Effector CD8-positive, alpha-beta T cell (primary cell): ENCODE results near the gene EAPP.
"Not testable (repeated sequence)": the region's sequence is repeated elsewhere in the genome, so short reads cannot be mapped to it uniquely, and the experiment has no call there.

Source experiments
- DNase-seq: peaks from one replicate; lab custom pipeline; 2025; lab: John Stamatoyannopoulos, UW

Gene EAPP

DNA sequence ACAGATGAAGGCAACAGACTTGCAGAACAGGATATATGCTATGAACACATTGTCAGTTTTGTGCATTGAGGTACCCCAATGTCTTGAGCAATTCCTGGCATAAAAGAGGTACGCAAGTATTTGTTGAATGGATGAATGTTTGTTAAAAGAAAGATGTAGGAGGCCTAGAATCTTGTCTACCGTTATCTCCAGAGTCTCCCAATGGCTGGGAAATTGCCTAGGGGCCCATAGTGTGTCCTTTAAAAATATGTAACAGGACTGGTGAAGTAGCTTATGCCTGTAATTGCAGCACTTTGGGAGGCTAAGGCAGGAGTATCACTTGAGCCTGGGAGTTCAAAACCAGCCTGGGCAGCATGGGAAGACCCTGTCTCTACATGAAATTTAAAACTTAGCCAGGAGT is 57.0 kb downstream of the EAPP start:
- DNase-seq, result no peak

DNA sequence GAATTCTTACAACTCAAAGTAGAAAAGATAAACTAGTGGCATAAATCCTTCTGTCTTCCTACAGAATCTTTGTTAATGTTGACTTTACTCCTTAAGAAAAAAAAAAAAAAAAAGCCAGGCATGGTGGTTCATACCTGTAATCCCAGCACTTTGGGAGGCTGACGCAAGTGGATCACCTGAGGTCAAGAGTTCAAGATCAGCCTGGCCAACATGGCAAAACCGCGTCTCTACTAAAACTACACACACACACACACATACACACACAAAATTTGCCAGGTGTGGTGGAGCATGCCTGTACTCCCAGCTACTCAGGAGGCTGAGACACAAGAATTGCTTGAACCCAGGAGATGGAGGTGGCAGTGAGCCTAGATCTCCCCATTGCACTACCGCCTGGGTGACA is 59.8 kb downstream of the EAPP start:
- no peak for DNase-seq

DNA sequence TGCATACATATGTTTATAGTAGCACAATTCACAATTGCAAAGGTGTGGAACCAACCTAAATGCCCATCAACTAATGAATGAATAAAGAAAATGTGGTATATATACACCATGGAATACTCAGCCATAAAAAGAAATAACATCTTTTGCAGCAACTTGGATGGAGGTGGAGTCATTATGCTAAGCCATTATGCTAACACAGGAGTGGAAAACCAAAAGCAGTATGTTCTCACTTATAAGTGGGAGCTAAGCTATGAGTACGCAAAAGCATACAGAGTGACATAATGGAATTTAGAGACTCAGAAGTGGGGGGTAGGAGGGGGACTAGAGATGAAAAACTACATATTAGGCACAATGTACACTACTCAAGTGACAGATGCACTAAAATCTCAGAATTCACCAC is 61.2 kb downstream of the EAPP start:
- DNase-seq, result no peak

DNA sequence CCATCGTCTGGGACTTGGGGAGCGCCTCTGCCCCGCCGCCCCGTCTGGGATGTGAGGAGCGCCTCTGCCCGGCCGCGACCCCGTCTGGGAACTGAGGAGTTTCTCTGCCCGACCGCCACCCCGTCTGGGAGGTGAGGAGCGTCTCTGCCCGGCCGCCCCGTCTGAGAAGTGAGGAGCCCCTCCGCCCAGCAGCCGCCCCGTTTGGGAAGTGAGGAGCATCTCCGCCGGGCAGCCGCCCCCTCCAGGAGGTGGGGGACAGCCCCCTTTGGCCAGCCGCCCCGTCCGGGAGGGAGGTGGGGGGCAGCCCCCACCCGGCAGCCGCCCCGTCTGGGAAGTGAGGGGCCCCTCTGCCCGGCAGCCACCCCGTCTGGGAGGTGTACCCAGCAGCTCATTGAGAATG is 63.5 kb downstream of the EAPP start:
- DNase-seq, result not testable (repeated sequence)

DNA sequence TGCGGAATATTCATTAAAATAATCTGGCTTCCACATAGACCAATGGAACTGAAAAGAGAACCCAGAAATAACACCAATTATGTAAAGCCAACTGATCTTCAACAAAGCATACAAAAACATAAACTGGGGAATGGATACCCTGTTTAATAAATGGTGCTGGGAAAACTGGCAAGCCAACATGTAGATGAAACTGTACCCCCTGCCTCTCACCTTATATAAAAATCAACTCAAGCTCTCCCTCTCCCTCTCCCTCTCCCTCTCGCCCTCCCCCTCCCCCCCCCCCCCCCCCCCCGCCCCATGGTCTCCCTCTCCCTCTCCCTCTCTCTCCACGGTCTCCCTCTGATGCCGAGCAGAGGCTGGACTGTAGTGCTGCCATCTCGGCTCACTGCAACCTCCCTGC is 64.3 kb downstream of the EAPP start:
- DNase-seq, result no peak

DNA sequence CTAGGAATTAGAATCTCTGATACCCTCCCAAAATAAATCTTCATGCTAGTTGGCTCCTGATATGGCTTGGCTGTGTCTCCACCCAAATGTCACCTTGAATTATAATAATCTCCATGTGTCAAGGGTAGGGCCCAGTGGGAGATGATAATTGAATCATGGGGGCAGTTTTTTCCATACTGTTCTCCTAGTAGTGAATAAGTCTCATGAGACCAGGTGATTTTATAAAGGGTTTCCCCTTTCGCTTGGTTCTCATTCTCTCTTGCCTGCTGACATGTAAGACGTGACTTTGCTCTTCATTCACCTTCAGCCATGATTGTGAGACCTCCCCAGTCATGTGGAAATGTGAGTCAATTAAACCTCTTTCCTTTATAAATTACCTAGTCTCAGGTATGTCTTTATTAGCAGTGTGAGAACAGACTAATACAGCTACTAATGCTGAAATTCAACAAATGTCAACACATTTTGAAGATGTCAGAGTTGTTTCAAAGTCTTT is 65.3 kb downstream of the EAPP start:
- DNase-seq, result no peak

DNA sequence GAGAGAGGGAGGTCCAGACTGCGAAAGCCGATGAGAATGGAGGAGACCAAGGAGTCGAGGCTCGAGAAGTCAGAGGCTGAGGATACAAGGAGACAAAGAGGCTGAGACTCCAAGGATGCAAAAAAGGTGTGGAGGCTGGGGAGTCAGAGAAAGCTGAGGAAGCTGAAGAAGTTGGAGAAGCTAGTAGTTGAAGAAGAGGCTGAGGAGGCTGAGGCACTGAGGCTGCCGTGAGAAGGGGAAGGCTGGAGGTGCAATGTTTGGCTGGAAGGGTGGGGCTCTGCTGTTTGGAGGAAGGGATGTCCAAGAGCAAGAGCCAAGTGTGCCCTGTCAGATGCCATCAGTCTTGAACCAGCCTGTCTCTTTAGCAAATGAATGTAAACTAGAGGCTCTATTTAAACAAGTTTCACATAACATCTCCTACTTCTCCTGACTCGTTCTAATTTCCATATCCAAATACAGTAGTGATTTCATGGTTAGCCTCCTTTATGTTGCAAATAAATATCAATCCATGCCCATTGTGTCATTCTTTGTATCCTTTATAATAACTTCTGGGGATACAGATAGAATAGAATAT is 66.7 kb downstream of the EAPP start:
- DNase-seq, result no peak

DNA sequence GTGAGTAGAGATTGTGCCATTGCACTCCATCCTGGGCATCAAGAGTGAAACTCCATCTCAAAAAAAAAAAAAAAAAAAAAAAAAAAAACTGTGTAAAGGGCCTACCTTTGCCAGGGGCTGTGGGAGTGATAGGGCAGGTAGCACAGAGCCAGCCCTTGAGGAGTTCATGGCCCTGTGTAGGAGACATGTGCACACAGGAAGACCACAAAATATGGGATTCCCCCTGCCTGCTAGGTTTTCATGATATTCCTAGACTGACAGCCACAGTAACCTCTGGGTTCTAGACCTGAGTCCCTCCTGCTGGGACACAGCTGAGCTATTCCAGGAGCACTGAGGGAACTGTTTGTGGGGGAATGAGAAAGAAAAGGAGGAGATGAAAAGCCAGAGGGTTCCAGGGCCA is 69.2 kb downstream of the EAPP start:
- DNase-seq, result no peak

DNA sequence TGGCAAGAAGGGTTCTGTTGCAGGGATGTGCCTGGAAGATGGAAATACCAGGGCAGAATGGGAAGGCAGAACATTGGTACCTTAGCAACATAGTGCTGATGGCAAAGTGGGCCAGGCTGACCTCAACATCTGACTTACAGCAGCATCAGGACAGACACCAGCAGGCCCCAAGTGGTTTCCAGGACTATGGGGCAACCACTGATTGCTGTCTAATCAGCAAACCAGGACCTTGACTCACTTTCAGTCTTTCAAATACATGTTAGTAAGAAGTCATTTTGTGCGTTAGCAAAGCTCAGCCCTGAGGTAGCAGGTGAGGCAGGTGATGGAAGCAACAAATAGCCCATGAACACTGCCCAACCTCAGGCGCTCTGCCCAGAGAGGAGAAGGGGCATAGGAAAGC is 72.8 kb downstream of the EAPP start:
- DNase-seq, result no peak
